GM21619 (cell line): ENCODE results near the gene PRKCA.

Experiments used
- ATAC-seq: cut with Tn5 transposase; IDR thresholded peaks from one replicate; pipeline ENCODE4 v1.9.1; 2021; ENCODE audit not compliant: unreplicated experiment

PRKCA gene

GRCh38 chr17:66506641-66507040 is 204.2 kb downstream of the PRKCA start:
- no peak for ATAC-seq

DNA sequence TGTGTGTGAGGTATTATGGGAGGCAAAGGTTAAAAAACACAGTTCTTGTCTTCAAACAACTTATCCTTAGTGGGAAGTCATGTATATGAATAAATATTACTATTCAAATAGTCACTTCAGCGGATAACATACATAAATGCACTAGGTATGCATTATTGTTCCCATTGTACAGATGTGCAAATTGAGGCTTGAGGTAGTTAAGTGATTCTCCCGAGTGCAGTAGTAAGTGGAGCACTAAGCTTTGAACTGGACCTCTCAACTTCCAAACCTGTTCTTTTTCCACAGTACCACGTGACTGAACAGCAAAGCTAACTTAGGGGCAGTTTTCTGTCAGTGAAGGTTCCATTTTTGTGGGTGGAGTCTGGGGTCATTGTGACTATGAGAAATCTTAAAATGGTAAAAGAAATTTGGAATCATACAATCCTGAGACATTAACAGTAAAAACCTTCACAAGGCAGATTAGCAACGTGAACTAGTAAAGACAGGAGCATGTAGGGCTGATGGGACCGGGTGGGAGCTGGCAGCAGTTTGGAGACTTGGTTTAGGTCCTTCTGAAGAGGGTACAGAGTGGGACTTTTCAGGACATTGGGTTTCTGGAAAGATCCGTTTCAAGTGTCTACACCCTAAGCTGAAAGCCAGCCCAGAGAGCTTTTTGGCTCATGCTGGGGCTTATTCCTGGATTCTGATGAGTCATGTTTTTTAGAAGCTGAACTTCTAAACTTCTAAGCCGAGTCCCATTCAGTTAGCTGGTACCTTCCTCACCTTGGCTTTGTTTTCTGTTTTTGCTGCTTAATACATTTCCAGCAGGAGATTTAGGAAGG is 204.9 kb downstream of the PRKCA start:
- ATAC-seq, result no peak

- ATAC-seq, result no peak
Measured at GRCh38 chr17:66507982-66508760, 205.8 kb downstream of the PRKCA start.

DNA sequence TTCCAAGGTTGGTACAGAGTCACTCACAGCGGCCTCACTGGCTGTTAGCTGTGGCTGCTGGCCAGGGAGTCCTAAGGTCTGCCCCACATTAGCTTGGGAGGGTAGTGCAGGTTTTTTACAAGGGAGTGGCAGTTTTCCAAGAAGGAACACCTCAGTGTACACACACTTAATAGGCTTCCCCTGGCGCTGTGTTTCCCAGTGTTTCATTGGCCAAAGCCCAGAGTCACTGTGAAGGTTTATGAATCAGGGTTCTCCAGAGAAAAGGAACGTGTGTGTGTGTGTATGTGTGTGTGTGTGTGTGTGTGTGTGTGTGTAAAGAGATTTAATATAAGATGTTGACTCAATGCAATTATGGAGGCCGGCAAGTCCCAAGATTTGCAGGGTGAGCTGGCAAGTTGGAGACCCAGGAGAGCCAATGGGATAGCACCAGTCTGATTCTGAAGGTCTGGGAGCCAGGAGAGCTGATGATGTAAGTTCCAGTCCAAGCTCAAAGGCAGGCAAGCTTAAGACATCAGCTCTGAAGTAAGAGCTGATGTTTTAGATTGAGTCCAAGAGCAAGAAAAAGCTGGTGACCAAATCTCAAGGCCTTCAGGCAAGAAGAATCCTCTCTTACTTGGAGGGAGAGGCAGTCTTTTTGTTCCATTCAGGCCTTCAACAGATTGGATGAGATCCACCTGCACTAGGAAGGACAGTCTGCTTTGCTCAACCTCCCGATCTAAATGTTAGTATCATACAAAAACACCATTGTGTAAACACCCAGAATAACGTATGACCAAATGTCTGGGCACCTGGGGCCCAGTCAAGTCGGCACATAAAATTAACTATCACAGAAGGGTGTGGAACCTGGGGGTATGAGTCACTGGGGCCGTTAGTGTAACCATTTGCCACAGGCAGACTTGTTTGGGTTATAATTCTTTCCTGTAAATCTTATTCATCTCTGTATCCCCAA is 206.8 kb downstream of the PRKCA start:
- no peak for ATAC-seq

DNA sequence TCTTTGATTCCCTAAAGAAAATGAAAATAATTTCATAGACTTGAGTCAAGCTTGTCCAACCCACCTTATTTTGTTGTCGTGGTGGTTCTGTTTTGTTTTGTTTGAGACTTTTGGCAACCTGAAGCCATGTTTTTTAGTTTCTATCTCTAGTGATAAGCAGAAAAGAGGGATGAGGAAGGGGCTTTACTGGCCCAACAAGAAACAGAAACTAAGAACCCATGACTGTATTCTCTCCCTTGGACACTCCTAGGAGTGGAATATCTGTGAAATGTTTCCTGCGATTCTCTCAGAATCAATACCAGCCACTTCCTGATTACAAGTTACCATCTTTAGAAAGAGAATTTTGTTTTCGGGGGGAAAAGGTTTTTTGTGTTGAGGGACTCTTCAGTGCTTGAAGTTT is 207.5 kb downstream of the PRKCA start:
- ATAC-seq, result no peak

- ATAC-seq, result no peak
Measured at GRCh38 chr17:66511135-66511534, 208.7 kb downstream of the PRKCA start.

- ATAC-seq, result no peak
Measured at GRCh38 chr17:66514227-66514806, 211.9 kb downstream of the PRKCA start.

DNA sequence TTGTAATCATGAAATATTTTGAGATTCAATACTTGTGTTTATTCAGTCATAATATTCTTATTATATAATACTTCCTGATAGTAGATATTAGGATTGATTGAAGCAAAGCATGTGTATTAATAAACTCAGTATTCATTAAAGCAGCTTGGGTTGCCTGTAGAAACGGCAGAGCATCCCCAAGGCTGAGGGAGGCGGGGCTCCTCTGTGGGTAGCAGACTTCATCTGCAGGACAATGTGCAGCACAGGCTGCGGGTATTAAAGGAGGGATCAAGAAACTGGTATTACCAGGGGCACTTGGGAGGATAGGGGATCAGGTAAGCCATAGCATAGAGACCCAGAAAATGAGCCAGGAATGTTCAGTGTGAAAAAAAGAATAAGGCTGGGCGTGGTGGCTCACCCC is 213.6 kb downstream of the PRKCA start:
- no peak for ATAC-seq

DNA sequence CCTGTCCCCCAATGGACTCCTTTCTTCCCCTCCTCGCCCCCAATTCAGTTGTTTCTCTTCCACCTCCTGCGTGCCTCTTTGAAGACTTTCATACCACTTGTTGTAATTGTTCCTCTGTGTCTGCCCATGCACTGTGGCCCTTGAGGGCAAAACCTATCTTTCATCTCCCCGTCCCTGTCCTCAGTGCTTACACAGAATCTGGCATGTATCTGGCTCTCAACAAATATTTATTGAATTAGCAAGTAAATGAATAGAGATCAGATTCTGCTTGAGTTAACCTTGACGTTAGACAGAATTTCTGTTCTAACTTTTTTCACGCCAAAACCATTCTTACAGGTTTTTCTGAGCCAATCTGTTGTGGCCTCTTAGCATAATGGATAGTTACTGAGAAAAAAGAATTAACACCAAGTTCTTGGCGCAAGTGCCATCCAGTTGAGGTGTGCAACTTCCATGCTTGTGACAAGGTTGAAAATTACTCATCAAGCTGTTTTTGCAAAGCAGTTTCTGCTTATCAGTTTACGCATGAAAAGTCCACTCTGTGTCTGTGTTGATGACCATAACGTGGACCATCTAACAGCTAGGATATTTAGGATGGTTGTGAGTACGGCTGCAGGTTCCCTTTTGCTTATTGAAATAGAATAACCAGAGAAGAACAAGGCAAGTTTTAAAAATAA is 215.1 kb downstream of the PRKCA start:
- ATAC-seq, result no peak

DNA sequence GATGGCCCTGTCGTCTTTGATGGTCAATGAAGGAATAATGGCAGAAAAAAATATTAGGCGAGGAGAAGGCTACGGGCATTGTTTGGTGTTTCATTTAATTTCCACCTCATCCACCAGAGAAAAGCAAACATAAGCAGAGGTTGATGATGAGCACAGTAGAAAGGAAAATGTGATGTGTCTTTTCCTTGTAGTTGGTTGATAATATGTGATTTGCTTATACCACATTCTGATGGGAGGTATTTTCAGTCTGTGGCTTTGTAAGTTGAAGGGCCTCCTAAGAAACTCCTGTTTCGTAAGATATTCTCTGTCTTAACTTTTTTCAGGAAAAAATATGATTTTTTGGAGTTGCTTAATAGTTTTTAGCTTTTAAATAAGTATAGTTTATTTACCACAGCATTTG is 215.7 kb downstream of the PRKCA start:
- no peak for ATAC-seq

DNA sequence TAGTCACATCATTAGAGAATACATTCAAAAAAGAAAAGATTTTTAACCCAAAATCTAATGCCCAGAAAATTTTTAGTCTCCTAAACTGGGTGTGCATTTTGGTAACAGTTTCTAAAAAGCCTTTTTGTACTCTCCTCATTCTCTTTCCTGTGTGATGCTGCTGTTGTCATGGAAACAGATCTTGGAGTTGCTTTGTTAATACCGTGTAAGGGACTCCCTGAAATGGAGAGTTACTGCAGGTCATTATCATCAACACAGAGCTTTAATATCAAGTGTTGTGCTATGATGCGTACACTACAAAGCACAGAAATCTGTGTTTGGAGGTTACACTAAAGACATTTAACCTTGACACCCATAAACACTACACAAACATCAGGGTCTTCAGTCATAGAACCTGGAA is 216.3 kb downstream of the PRKCA start:
- no peak for ATAC-seq

GRCh38 chr17:66519154-66519553 is 216.7 kb downstream of the PRKCA start:
- no peak for ATAC-seq

- ATAC-seq, result no peak
Measured at GRCh38 chr17:66520999-66521398, 218.6 kb downstream of the PRKCA start.

DNA sequence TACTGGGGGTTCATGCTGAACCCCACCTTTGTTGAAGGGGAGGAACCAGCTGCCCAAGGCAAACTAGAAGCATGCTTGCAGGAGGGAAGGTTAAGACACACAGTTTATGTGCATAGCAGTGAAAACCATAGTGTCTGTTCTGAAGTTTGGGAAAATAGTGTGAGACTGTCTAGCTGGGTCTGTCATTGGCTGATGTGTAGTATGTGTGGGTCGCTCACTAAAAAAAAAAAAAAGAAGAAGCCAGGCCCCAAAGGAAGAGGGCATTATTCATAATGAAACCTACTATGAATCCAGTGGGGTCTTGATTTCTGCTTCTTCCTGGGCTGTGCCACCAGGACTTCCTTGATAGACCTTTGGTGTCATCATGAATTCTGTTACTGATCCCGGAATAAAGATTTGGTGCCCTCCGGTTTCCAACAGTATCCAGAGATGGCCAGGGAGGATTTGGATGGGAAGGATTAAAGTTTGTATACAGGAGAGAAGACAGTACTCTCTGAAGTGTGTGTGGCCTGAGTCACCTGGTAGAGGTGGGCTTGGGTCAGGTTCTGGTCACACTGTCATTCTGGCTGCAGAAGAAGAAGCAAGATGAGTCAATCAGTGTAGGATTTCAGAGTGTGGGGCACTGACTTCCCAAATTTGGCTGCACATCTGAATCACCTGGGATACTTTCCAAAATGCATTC is 220.3 kb downstream of the PRKCA start:
- no peak for ATAC-seq

DNA sequence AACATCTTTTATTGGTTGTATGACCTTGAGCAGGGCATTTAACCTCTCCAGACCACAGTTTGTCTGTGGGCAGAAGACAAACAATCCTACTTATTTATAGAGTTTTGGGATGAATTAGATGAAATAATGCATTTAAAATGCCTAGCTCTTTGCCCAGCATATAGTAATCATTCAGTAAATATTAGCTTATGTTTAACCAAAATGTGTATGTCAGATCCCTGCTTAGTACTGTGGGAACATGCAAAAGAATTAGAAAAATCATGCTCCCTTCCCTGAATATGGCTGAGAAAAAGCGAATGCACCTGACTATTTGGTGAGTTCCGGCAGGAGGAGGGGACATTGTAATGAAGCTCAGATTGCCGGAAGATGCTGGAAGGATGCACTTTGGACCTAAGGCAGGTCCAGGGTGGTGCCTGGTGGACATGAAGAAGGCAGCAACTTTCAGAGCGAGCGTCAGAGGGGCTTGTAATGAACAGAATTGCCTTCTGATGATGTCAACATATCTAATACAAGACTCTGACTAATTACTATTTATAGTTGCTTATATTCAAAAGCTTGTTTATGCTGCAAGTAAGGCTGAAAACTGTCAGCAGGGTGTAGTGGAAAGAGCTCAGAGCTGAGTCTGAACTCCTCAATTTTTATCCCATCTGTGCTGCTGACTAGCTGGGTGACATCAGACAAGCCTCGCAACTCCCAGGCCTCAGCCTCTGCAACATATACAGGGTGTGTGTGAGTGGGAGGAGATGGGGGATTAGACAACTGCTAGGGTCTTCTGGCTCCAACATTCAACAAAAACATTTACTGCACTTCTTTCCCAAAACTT is 221.2 kb downstream of the PRKCA start:
- ATAC-seq, result no peak

- ATAC-seq, result no peak
Measured at GRCh38 chr17:66524877-66525276, 222.5 kb downstream of the PRKCA start.

DNA sequence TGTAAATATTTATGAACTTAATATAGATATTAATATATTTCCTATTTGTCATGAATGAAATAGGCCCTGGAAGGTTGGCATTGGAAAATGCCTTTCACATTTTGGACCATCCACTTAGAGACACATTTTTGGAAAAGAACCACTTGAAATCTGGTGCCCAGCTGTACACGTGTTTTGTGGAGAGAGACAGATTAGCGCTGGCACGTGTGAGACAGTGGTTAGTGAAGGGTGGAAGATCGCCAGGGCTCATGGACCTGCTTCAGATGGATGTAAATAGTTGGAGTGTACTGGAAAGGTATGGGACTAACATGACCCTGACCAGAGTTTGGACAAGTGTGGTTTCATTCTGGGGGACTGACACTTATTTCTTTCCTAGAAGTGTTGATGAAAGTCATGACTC is 222.9 kb downstream of the PRKCA start:
- ATAC-seq, result no peak

DNA sequence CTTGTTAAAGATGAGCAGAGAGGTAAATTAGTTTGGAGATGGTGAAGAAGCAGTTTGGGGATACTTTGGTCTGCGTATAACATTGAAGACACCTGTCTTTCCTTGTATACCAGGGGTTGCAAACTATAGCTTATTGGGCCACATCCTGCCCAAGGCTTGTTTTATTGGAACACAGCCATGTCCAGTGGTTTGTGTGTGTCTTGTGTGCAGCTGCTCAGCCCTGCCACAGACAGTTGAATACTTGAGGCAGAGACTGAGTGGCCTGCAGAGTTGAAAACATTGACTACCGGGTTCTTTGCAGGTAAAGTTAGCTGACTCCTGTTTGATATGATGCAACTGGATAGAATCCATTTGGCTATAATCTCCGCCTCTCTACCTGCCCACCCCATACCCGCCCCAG is 224.4 kb downstream of the PRKCA start:
- ATAC-seq, result no peak

GRCh38 chr17:66527335-66527734 is 224.9 kb downstream of the PRKCA start:
- no peak for ATAC-seq
